ENCODE measurements around the gene CSF3. TPM values are rescaled to one million over a fixed set of nuclear protein-coding genes. Genes with fewer than 3 reads are reported as not detected.

CSF3 gene
- polyA plus RNA-seq, 1 donor from 2014 or later = not detected

DNA sequence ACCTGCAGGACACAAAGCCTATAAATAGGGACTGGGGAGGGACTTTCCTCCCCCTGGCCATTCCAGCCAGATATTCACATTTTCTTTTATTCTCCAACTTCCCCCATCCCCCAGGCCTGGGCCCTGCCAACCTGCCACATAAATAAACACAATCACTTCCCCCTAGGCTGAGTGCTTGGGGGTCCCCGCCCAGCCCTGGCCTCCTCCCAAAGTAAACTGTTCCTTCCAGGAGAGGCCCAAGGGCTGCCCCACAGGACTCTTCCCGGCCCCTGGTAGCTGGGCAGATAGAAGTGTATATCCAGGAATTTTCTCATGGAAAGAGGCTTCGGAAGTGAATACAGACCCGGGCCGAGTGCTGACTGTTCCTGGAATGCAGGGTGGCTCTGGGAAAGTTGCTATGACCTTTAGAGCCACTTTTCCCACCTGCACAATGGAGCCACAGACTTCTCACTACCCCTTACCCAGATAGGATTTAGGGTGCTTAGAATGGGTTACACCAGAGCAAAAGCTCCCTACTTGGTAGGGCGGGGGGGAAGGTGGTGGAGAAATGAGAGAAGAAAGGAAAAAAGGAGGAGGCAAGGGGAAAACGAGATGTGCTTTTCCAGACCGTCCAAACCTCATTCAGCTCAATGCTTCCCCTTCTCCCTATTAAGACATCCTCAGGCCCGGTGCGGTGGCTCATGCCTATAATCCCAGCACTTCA is 8.5 kb downstream of the CSF3 start (continued):
- TF ChIP-seq, protein P1, sequence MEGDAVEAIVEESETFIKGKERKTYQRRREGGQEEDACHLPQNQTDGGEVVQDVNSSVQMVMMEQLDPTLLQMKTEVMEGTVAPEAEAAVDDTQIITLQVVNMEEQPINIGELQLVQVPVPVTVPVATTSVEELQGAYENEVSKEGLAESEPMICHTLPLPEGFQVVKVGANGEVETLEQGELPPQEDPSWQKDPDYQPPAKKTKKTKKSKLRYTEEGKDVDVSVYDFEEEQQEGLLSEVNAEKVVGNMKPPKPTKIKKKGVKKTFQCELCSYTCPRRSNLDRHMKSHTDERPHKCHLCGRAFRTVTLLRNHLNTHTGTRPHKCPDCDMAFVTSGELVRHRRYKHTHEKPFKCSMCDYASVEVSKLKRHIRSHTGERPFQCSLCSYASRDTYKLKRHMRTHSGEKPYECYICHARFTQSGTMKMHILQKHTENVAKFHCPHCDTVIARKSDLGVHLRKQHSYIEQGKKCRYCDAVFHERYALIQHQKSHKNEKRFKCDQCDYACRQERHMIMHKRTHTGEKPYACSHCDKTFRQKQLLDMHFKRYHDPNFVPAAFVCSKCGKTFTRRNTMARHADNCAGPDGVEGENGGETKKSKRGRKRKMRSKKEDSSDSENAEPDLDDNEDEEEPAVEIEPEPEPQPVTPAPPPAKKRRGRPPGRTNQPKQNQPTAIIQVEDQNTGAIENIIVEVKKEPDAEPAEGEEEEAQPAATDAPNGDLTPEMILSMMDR (IDR thresholded peaks at IDR 0.05; ENCODE audit: poor library complexity, severe bottlenecking) = no peak
- TF ChIP-seq SMC3 (conservative IDR thresholded peaks at IDR 0.05; ENCODE audit: poor library complexity) = no peak

DNA sequence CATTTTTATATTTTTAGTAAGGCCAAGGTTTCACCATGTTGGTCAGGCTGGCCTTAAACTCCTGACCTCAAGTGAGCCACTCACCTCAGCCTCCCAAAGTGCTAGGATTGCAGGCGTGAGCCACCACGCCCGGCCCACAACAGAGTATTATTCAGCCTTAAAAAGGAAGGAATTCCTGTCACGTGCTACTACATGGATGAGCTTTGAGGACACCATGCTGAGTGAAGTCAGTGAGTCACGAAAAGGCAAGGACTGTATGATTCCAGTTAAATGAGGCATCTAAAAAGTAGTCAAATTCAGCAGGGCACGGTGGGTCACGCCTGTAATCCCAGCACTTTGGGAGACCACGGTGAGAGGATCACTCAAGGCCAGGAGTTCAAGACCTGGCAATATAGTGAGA is 9.7 kb downstream of the CSF3 start:
- H3K27me3 ChIP-seq (ENCODE audit: insufficient read depth, low read depth, low read length) = no peaks in the 10 kb centered on the region

More for the DNA sequence above, 9.7 kb downstream of the CSF3 start:
- TF ChIP-seq, protein P2, sequence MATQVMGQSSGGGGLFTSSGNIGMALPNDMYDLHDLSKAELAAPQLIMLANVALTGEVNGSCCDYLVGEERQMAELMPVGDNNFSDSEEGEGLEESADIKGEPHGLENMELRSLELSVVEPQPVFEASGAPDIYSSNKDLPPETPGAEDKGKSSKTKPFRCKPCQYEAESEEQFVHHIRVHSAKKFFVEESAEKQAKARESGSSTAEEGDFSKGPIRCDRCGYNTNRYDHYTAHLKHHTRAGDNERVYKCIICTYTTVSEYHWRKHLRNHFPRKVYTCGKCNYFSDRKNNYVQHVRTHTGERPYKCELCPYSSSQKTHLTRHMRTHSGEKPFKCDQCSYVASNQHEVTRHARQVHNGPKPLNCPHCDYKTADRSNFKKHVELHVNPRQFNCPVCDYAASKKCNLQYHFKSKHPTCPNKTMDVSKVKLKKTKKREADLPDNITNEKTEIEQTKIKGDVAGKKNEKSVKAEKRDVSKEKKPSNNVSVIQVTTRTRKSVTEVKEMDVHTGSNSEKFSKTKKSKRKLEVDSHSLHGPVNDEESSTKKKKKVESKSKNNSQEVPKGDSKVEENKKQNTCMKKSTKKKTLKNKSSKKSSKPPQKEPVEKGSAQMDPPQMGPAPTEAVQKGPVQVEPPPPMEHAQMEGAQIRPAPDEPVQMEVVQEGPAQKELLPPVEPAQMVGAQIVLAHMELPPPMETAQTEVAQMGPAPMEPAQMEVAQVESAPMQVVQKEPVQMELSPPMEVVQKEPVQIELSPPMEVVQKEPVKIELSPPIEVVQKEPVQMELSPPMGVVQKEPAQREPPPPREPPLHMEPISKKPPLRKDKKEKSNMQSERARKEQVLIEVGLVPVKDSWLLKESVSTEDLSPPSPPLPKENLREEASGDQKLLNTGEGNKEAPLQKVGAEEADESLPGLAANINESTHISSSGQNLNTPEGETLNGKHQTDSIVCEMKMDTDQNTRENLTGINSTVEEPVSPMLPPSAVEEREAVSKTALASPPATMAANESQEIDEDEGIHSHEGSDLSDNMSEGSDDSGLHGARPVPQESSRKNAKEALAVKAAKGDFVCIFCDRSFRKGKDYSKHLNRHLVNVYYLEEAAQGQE (IDR thresholded peaks at IDR 0.05; ENCODE audit: borderline replicate concordance) = no peak
- TF ChIP-seq SMC3 (conservative IDR thresholded peaks at IDR 0.05; ENCODE audit: poor library complexity) (no peak), MXI1 (conservative IDR thresholded peaks at IDR 0.05; ENCODE audit: poor library complexity, severe bottlenecking) (no peak), EP300 (conservative IDR thresholded peaks at IDR 0.05; ENCODE audit: poor library complexity, severe bottlenecking) (no peak), RAD21 (conservative IDR thresholded peaks at IDR 0.05) (no peak), POLR2AphosphoS5 (IDR thresholded peaks at IDR 0.05) (no peak), TAF1 (IDR thresholded peaks at IDR 0.05; ENCODE audit: low read depth) (no peak), EZH2 (IDR thresholded peaks at IDR 0.05; ENCODE audit: borderline replicate concordance, insufficient read depth, low read length, poor library complexity, severe bottlenecking) (no peak)
- TF ChIP-seq, protein P1 (IDR thresholded peaks at IDR 0.05; ENCODE audit: poor library complexity, severe bottlenecking) = no peak
- Histone ChIP-seq H3F3A (ENCODE audit: insufficient read depth, low read length, poor library complexity, severe bottlenecking) (no peaks in the 10 kb centered on the region), H4K20me1 (ENCODE audit: insufficient read depth) (no peaks in the 10 kb centered on the region), H3K4me2 (ENCODE audit: low read length) (no peak overlapping the region), H3K9me3 (ENCODE audit: low read length) (no peaks in the 10 kb centered on the region), H3K27ac (ENCODE audit: low read length) (no peak overlapping the region), H3K9me2 (ENCODE audit: insufficient read depth, low read length) (no peaks in the 10 kb centered on the region), H3K9ac (ENCODE audit: low read length) (no peak overlapping the region), H3K36me3 (ENCODE audit: insufficient read depth, low read length) (no peaks in the 10 kb centered on the region), H2AFZ (ENCODE audit: low read depth, low read length) (no peak overlapping the region), H3K79me2 (replicated peaks; ENCODE audit: insufficient read depth, low read length) (no peaks in the 10 kb centered on the region), H3K4me3 (ENCODE audit: low read length) (no peak overlapping the region)

Data from neural cell (in vitro differentiated cells).